ENCODE data around the gene LRRC15.

Gene LRRC15

DNA sequence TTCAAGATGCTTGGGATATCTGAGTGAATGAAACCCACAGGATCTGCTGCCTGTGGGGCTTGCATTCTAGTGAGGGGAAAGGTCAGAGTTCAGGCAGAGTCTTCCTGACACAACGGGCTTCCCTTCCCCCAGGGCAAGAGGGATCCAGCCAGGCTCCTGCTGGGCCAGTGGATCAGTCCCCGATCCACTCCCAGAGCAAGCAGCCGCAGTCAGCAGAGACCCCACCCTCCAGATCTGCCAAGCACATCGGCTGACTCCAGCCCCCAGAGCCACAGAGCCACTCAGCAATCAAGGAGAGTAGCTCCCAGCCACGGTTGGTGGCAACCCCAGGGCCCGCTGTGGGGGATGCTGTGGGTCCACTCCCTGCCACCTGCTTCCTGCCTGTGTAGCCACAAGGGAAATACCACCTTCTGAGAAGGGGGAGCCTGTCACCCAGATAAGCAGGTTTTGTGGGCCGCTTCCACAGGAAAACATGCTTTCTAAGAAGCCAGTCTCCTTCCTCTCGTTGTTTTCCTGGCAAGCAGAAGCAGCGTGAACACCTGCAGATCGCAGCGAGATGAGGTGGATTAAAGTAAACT is 63.3 kb downstream of the LRRC15 start:
- in situ Hi-C loops (cut with MboI; ENCODE audit: low sequenced_read_pairs, unreplicated experiment), result loop anchor here (25.0 kb wide), 2 partner anchors 344 to 644 kb away; no protein-coding TSS in a partner anchor
- no peak for DNase-seq (ENCODE audit: low spot score)

DNA sequence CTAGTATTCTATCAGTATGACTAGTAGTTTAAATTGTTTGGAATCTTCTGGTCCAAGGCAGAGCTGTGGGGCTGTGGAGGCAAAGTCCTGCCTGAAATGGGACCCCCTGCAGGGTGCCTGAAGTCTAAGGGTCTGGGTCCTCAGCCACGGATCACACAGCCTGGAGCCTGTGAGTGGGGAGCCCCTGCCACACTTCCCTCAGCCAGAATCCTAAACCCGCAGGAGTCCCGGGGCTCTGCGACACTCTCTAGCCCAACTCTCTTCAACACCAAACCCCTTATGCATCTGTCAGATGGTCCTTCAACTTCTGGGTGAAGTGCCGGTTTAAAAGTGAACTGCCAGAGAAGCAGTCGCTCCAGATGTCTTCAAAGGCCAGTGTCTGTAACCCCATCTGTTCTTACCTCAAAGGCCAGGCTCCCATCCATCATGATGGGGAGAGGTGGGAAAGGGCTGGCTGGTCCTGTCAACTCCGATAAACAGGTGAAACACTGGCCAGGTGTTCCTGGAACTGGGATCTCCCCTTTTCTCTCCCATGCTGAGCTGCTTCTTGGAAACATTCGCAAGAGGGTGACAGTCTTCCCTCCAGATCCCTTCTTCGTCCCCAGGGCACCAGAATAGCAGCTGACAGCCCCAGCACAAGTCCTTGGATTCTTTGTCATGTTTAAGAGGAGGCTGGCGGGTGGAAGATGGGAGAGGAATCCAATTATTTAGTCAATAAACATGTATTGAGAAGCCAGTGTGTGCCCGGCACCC is 64.0 kb downstream of the LRRC15 start:
- in situ Hi-C loops (cut with MboI; ENCODE audit: low sequenced_read_pairs, unreplicated experiment), result loop anchor here (25.0 kb wide), 2 partner anchors 343 to 643 kb away; no protein-coding TSS in a partner anchor
- TF ChIP-seq, protein P1, sequence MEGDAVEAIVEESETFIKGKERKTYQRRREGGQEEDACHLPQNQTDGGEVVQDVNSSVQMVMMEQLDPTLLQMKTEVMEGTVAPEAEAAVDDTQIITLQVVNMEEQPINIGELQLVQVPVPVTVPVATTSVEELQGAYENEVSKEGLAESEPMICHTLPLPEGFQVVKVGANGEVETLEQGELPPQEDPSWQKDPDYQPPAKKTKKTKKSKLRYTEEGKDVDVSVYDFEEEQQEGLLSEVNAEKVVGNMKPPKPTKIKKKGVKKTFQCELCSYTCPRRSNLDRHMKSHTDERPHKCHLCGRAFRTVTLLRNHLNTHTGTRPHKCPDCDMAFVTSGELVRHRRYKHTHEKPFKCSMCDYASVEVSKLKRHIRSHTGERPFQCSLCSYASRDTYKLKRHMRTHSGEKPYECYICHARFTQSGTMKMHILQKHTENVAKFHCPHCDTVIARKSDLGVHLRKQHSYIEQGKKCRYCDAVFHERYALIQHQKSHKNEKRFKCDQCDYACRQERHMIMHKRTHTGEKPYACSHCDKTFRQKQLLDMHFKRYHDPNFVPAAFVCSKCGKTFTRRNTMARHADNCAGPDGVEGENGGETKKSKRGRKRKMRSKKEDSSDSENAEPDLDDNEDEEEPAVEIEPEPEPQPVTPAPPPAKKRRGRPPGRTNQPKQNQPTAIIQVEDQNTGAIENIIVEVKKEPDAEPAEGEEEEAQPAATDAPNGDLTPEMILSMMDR (IDR thresholded peaks at IDR 0.05; ENCODE audit: borderline replicate concordance, control extremely low read depth, extremely low read depth, insufficient read depth, missing control alignments), result no peak
- DNase-seq (ENCODE audit: low spot score), result no peak

More for the DNA sequence above, 63.3 kb downstream of the LRRC15 start:
- TF ChIP-seq, protein P1 (IDR thresholded peaks at IDR 0.05; ENCODE audit: borderline replicate concordance, control extremely low read depth, extremely low read depth, insufficient read depth, missing control alignments), result no peak

Data from GM13976 (cell line).